GM19239 (cell line): ENCODE measurements around the gene PRR5L.

Experiments
- DNase-seq: peaks from one replicate; pipeline ENCODE4 v3.0.0; 2011; ENCODE audit warnings: low spot score; ENCODE audit not compliant: insufficient read length
- FAIRE-seq: peaks from 2 replicates; lab custom pipeline; 2011; peaks lifted over from hg19 to GRCh38; lab: Jason Lieb, UNC

The PRR5L gene

DNA sequence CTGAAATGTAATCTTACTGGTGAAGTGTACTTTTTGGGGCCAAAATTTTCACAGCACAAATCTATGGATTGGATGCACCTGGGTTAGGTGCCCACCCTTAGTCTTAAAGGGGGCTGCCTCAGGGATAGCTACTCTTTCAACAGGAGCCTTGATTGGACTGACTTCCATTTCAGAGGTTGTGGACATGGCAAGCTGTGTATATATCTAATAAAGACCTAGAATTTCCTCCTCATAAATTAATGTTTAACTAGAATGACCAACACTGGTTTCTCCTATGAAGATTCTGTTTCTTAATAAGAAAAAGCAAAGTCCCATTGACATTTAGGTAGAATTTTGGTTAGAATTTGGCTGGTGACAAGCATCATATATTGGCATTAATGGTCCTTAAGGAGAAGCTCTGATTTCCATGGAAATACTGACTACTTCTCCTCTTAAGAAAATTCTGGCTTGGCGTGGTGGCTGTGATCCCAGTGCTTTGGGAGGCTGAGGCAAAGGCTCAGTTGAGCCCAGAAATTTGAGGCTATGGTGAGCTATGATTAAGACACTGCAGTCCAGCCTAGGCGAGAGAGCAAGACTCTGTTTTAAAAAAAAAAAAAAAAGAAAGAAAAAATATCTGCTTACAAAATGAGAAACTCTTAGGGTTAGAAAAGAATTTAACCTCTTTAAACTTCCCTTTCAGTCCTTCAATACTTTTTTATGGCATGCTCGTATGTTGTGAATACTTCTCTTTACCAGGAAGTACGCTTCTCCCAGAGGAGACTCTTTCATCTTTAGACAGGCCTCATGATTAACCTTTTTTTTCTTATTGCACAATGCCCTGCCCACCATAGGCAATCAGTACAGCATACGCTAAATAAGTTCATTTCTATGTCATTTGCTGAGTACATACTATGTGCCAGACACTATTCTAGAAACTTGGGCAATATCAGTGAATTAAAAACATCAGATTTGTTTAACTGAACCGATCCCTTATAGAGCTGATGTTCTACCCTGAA, 77.2 kb downstream of the PRR5L start:
- FAIRE-seq (no peak), DNase-seq (no peak)

DNA sequence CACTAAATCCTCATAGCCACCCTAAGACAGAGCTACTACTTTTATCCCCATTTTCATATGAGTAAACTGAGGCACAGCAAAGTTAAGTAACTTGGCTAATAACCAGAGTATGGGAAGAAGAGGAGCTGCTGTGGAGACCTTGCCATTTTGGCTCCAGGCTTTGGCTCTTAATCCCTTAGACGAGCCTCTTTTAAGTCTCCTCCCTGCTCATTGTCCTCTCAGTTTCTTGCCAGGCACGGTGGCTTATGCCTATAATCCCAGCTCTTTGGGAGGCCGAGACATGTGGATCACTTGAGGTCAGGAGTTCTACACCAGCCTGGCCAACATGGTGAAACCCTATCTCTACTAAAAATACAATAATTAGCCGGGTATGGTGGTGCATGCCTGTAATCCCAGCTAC, 78.6 kb downstream of the PRR5L start:
- DNase-seq (no peak), FAIRE-seq (no peak)

DNA sequence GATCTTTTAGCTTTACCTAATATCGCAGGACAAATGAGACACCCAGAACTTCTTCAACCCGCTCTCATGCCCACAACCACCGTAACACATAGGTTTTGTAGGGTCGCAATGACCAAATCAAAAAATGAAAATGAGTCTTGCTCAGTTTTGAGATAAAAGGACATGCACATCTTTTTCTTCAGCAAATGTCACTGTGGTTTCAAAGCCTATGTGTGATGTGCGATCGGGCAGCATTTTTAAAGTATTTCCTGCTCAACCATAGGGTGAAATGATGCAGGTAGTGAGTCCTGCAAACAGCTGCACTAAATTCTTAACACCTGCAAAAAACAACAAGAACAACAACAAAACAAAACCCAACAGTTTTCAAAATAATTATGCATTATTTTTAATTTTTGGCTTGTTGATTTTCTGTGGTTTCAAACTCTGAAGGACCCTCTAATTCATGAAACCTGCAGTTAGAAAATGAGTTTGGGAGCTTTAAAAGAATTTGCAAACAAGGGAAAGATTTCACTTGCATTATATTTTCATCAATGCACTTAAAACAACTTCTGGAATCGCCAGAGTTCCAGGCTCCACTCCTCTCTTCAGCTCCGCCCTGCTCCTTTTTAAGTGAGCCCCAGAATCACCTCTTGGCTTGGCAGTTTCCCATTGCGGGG, 79.4 kb downstream of the PRR5L start:
- FAIRE-seq = no peak
- DNase-seq = no peak

DNA sequence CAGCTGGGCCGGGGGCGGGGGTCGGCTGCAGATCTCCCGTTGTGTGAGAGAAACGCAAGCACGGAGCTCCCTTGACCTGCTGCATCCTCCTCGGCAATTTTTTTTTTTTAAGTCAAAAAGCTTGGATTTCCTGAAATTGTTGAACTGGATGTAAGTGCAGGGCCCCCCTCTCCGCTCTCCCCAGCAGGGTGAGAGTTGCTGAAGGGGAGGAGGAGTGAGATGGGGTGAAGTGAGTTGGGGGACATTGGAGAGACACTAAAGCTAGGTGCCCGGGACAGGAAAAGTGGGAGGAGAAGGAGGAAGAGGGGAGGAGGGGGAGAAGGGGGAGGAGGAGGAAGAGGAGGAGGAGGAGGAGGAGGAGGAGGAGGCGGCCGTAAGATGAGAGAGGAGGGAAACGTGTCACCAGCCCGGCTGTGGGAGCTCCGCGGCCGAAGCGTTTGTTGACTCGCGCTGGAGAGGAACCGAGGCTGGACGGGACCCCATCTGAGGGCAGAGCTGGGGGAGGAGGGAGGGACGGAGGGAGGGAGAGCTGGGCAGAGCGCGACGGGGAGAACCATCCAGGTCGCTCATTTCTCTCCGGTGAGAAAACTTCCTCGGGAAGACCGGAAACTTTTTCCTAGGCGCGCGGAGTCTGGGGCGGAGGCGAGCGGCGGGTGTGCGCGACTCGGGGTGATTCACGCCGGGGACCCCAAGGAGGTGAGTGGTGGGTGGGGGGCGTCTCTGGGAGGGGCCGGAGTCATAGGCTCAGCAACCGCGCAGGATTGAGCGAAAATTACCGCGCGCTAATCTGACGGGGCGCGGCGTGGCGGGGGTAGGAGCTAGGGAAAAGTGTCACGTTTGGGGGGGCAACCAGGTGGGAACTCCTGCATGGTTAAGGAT, 80.2 kb downstream of the PRR5L start:
- DNase-seq (no peak), FAIRE-seq (no peak)

DNA sequence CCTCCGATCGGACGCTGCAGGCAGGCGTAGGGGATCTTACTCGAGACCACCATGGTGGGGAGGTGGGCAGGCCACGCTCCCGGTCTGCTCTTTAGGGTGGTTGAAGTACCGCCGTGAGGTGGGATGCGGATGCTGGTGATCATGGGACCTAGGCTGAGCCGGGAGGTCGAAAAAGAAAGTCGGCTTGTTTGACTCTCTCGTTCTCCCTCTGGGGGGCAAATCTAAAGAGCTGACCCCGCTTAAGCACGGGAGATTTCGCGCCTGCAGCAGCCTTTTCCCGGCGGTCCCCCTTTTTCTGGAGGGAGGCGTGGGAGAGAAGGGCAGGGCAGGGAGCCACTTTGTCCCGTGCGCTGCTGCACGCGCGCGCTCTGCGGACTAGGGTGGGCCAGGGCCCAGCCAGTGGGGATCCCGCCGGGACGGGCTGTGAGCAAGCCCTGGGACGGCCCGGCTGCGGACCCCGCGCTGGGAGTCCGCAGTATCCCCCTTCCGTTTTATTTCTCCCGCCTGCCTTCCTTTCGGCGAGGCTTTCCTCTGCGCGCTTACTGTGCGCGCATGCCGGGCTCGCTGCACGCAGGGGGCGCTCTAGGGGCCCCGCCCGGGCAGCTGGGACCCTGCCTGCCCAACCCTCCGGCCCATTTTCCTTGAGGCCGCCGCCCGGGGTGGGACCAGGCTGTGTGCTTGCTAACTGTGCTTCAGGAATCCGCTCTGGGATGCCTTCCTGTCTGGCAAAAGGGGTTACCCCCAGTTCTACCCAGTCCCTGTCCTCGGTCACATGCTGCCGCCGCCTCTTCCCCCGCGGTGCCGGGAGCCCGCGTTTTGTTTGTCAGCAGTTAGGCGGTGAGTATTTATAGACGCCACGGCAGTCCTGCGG, 81.0 kb downstream of the PRR5L start:
- no peak for DNase-seq
- FAIRE-seq = no peak

DNA sequence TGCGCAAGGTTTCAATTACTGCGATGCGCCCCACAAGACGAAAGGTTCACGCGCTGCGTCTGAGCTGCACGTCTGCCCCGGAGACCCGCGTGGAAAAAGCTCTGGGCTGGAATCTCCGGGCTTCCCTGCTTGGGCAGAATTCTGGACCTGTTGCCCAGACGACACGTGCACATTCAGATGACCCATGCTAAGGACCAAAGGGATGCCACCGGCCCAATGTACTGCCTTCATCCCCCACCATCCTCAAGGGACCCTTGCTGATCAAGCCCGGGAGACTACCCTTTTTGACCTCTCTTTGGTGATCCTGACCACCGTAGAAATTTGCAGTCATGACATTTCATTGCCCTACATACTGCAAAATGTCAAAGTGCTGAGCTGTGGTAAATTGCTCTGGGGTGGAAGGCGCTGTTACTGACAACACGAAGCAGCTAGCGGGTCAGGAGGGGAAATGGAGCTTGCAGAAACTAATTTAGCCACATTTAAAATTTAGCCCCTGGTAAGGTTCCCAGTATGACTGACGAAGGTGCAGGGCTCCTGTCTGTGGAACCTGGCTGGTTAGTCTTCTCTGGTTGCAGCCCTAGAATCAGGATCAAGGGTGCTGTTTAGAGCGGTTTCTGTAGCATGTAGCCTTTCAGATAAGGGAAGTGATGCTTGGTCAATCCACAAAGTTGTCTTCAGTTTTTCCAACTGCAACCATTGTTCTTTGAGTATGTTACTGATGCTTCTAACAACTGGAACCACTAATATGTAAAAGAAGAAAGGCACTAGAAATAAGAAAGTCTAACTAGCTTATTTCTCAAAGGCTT, 81.9 kb downstream of the PRR5L start:
- no peak for DNase-seq
- FAIRE-seq = no peak

DNA sequence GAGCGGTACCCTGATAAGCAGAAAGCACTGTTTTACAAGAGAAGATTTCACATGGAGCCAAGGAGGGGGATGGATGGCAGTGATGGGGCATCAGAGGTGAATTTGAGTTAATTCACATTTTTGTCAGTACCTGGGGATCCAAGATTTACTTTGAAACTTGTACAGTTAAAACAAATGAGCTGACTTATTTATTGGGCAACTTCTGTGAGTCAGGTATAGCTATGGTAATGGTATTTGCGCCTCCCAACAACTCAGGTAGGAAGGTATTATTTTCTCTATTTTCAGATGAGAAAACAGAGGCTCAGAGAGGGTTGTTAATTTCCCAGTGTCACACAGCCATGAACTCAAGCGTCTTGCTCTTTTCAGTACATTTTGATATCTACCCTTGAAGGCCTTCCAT, 83.6 kb downstream of the PRR5L start:
- DNase-seq (no peak), FAIRE-seq (no peak)

DNA sequence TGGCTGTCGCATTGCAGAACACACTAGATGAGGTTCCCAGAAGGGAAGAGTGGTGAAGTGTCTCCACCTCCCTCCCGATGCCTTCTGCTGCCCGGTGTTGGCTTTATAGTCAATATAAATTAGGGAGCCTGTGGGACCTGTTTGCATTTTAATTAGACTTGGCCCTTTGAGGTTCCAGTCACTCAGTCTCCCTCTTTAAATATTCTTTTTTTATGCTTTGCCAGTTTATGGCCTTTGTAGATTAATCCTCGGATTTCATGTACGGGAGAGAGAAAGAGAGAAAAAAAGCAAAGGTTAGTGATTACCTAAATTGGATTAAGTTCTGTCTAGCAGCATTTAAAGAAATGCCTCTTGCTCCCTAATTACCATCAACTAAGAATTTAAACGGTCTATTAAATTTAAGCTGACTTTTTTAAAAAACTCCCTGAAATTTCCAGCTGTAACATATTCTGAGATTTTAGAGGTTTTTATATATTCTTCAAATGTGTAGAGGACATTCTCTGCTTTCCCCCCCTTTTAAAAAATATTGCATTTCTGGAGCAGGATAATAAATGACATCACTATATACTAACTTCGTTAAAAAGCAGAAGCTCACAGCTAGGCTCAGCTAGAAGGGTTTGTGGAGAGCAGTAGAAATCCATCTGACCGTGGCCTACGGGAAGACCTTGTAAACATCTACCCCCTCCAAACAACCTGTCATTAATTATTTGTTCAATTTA, 84.4 kb downstream of the PRR5L start:
- FAIRE-seq = no peak
- DNase-seq = no peak

DNA sequence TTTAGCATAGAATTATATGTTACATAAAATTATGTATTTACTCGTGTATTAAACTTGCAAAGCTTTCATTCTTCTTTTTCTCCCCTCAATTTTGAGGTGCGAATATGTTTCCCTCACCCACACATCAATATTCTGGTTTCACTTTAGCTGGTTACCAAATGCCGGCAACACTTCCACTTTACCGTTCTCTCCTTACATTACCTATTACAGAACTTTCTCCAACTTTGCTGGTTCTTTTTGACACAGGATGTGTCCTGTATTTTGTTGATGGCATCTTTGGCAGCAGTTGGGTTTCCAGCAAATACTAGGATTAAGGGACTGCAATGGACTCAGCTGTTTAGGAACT, 84.9 kb downstream of the PRR5L start:
- FAIRE-seq (no peak), DNase-seq (no peak)

DNA sequence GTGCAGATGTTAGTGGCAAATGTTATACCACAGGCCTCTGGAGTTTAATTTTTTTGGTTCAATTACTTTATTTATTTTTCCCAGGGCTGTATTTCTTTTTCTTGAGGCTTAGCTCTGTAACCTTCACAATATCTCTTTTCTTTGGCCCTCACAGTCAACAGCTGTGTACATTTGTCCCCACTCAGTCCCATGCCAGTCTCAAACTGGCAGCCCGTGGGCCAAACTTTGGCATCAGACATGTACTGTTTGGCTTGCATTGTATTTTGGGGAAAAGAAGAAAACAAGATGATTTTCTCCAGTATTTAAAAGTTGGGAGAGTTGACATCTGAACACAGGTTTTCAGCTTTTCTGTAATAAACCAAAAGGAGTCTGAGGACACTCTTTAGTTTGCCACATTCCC, 87.1 kb downstream of the PRR5L start:
- FAIRE-seq = no peak
- no peak for DNase-seq

DNA sequence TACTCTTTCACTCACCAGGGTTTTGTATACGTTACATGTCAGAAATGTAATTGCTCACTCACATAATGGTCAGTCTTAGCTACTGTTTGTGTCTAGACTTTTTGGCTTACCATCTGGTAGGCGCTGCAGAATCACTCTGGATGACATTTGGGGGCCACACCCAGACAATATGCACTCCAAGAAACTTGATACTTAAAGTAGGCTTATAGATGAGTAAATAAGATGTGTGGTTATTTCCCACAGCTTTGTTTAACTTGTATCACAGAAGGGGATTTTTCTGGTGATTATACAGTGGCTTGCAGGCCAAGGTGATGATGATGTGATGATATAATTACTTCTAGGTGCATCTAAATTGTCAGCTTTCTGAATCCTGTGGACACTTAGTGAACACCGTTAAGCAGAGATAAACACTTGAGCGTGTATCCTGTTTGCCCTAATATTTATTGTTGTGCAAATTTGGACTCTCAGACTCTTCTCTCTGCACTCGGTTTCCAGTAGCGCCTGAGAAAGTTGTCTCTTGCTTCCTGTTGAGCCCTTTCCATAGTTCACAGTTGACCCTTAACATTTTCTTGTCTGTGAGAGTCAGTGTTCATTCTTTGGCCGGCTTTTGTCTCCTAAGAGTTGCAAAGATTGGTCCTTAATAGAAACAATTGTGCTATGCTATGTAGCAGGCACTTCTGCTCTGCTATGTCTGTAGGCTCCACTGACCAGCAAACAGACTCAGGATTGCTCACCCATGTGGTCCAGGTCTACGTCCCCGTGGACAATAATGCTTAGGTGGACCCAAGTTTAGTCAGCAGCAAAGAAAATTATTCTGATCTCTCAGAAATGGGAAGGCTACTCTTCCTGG, 89.3 kb downstream of the PRR5L start:
- DNase-seq = no peak
- no peak for FAIRE-seq

DNA sequence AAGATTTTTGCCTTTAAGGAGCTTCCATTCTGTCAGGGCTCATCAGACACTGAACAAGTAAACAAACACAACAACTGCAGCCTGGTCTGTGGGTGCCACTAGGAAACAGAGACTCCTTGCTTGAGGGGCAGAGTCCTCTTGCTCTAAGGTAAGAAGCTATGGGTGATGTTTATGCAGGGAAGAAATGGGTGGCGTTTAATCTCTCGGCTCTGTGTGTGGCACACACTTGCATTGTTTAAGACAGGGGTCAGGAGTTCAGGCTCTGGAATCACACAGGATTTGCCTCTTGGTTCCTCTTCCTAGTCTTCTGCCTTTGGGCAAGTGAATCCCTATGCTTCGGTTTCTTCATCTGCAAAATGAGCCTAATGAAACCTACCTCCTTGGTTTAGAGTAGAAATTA, 90.3 kb downstream of the PRR5L start:
- FAIRE-seq = no peak
- DNase-seq = no peak

DNA sequence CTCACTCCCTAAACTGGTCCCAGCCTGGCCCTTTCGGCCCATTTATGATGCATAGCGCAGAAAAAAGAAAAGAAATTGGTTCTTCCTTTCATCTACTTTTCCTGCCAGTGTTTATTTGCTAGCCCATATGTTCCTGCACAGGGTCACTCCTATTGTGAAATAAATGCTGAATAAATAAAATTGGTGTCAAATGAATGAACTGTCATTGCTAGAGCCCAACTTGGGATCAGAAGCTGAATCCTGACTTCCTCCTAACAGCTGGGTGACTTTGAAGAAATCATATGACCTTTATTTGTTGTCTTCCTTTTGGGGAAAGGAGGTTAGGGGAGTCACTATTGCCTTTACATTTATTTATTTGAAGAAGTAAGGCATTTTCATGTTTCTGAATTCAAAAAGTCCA, 92.0 kb downstream of the PRR5L start:
- no peak for FAIRE-seq
- no peak for DNase-seq

DNA sequence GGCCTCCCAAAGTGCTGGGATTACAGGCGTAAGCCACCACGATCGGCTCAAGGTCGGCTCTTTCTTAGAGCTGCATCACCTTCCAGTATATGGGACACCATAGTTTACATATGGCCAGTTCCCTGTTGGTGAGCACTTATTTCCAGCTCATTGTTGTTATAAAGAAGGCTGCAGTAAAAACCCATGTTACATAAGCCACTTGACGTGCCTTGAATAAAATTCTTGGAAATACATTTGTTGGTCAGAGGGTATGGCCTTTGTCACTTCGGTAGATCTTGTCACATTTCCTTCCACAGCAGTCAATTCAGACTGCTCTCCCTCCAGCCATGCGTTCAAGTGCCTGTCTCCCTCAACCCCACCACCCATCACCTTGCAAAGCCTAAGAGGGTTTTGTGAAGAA, 92.9 kb downstream of the PRR5L start:
- no peak for FAIRE-seq
- no peak for DNase-seq

DNA sequence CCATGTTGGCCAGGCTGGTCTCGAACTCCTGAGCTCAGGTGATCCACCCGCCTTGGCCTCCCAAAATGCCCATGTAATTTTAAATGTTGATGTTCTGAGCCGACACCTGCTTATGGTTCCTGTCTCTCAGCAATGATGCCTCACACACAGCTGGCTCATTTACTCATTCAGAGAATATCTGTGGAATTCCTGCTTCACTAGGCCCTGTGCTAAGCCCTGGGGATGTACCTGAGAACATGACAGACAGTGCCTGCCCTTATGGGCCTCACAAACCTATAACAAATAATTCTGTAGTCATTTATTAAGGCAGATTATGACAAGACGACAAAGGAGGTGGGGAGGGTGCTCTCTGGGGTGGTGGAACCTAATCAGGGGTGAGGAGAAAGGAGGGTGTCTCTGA, 93.7 kb downstream of the PRR5L start:
- DNase-seq (no peak), FAIRE-seq (no peak)

DNA sequence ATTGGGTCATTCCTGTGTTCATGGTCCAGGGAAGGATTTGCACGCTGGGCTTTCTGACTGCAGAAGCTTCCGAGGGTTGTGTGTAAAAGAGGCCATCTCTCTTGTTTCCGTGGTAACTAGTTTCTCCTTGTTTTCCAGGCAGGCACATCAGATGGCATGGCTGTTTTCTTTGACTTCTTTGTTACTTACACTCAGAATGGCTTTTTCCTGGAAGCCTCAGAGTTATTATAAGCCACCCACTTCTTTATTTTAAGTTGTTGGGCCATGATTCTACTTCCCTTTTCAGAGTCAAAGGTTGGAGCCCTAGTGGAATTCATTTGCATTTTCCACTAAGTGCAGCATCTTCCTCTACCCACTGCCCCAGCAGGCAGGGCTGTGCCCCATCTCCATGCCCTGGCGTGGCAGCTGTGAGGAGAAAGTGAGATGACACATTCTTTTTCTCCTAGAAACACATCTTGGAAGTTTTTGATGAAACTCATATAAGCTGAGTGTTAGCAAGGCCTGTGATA, 94.9 kb downstream of the PRR5L start:
- FAIRE-seq (no peak), DNase-seq (no peak)

DNA sequence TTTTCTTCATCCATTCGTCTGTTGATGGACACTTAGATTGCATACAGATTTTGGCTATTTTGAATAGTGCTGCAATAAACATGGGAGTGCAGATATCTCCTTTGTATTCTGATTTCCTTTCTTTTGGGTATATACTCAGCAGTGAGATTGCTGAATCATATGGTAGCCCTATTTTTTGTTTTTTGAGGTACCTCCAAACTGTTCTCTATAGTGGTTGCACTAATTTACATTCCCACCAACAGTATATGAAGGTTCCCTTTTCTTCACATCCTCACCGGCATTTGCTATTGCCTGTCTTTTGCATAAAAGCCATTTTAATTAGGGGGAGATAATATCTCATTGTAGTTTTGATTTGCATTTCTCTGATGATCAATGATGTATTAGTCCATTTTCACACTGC, 96.1 kb downstream of the PRR5L start:
- no peak for FAIRE-seq

More for the DNA sequence above, 96.1 kb downstream of the PRR5L start:
- DNase-seq = no peak
